GM12878 (cell line): ENCODE measurements around the gene SPATA16. TPM values are rescaled to one million over a fixed set of nuclear protein-coding genes. Genes with fewer than 3 reads are reported as not detected.

Source experiments
- ATAC-seq: fragments of 200-7000 bp; cut with Tn5 transposase; 3 replicates; pipeline ENCODE4 v1.9.1; 2020; ENCODE audit warnings: mild to moderate bottlenecking, moderate library complexity
- BruUV-seq: library from RNA; stranded (reverse); fragments of 400-500 nt; replicated peaks from 2 replicates; lab custom pipeline; 2021; lab: Mats Ljungman, UMichigan
- CTCF ChIA-PET: fragments of 300-600 bp; sonication (Branson Sonifier 250); formaldehyde crosslinking; extraction: SDS; loops from one replicate; lab custom pipeline; 2021; ENCODE audit warnings: inconsistent platforms; lab: Yijun Ruan, JAX
- POLR2A ChIA-PET: fragments of 350-600 bp; formaldehyde crosslinking; extraction: SDS; loops from one replicate; lab custom pipeline; 2021; ENCODE audit warnings: inconsistent platforms; lab: Charles Lee
- RAD21 ChIA-PET: fragments of 300-600 bp; sonication (Branson Sonifier 250); formaldehyde crosslinking; loops from one replicate; lab custom pipeline; 2023; ENCODE audit warnings: antibody characterized with exemption; ENCODE audit not compliant: unreplicated experiment; lab: Charles Lee
- SMC1A ChIA-PET: fragments of 300-600 bp; sonication (Branson Sonifier 250); formaldehyde crosslinking; loops from one replicate; lab custom pipeline; 2023; ENCODE audit not compliant: unreplicated experiment, uncharacterized antibody; lab: Charles Lee
- DNase-seq: peaks from one replicate; pipeline ENCODE4 v3.0.0-alpha.2; 2011; ENCODE audit warnings: low read depth, low spot score
- FAIRE-seq: peaks from 3 replicates; lab custom pipeline; 2011; peaks lifted over from hg19 to GRCh38; lab: Jason Lieb, UNC
- H2AFZ ChIP-seq: 2 replicates; pipeline ENCODE4 v1.6.0; 2011; ENCODE audit warnings: low read depth, low read length, control low read depth; ENCODE audit not compliant: control insufficient read depth
- H3K27ac ChIP-seq: 2 replicates; pipeline ENCODE4 v1.5.1; 2011; ENCODE audit warnings: control low read depth; ENCODE audit not compliant: control insufficient read depth, insufficient read depth
- H3K27me3 ChIP-seq, 2 experiments: replicated peaks in 1 of 2; 2 replicates each; pipeline versions ENCODE4 v1.6.0 to v1.6.1; 2011; ENCODE audit warnings: low read length in 1 of 2; ENCODE audit not compliant: control insufficient read depth in 2 of 2, insufficient read depth in 2 of 2
- H3K36me3 ChIP-seq, 2 experiments: 2 replicates each; pipeline ENCODE4 v1.5.1; 2011; ENCODE audit warnings: low read length in 1 of 2; ENCODE audit not compliant: control insufficient read depth in 2 of 2, insufficient read depth in 2 of 2
- H3K4me1 ChIP-seq: 2 replicates; pipeline ENCODE4 v1.6.1; 2011; ENCODE audit warnings: mild to moderate bottlenecking, low read length, moderate library complexity, mixed read lengths; ENCODE audit not compliant: control insufficient read depth, insufficient read depth
- H3K4me2 ChIP-seq: 2 replicates; pipeline ENCODE4 v1.6.0; 2011; ENCODE audit warnings: control low read depth; ENCODE audit not compliant: control insufficient read depth, insufficient read depth
- H3K4me3 ChIP-seq: fragments of 200-600 bp; sonication (generic); 2 replicates; pipeline ENCODE4 v1.5.1; 2016
- H3K79me2 ChIP-seq: 2 replicates; pipeline ENCODE4 v1.6.0; 2011; ENCODE audit warnings: low read length; ENCODE audit not compliant: control insufficient read depth, insufficient read depth
- H3K9ac ChIP-seq: 2 replicates; pipeline ENCODE4 v1.8.0; 2011; ENCODE audit warnings: low read length, control low read depth, mixed read lengths; ENCODE audit not compliant: control insufficient read depth, insufficient read depth
- H3K9me3 ChIP-seq: replicated peaks from 3 replicates; pipeline ENCODE4 v1.5.1; 2011; ENCODE audit warnings: mild to moderate bottlenecking, low read length; ENCODE audit not compliant: control insufficient read depth, insufficient read depth
- H4K20me1 ChIP-seq: 2 replicates; pipeline ENCODE4 v1.6.0; 2011; ENCODE audit not compliant: control insufficient read depth, insufficient read depth
- CBX3 ChIP-seq: fragments of 200-600 bp; sonication (generic); IDR thresholded peaks from 2 replicates; pipeline ENCODE4 v1.6.1; 2016; ENCODE audit warnings: low read depth, borderline replicate concordance
- KLF5 ChIP-seq: fragments of 450-650 bp; IDR thresholded peaks from 2 replicates; pipeline ENCODE4 v1.6.1; 2014; ENCODE audit warnings: mild to moderate bottlenecking; ENCODE audit not compliant: partially characterized antibody
- PAX5 ChIP-seq: IDR thresholded peaks from 2 replicates; pipeline ENCODE4 v1.6.1; 2011; ENCODE audit warnings: low read depth, low read length, borderline replicate concordance
- RCOR1 ChIP-seq: conservative IDR thresholded peaks from 2 replicates; pipeline ENCODE4 v1.6.1; 2012; ENCODE audit warnings: low read depth, low read length, improper control_type of control experiment
- SMC3 ChIP-seq: IDR thresholded peaks from 2 replicates; pipeline ENCODE4 v1.6.1; 2011; ENCODE audit warnings: low read length, improper control_type of control experiment, borderline replicate concordance
- SP1 ChIP-seq: IDR thresholded peaks from one replicate; pipeline ENCODE4 v1.6.1; 2011; ENCODE audit warnings: low read depth, low read length
- TCF12 ChIP-seq: IDR thresholded peaks from 2 replicates; pipeline ENCODE4 v1.6.1; 2011; ENCODE audit warnings: low read depth, mild to moderate bottlenecking, low read length
- YBX1 ChIP-seq: fragments of 450-650 bp; IDR thresholded peaks from 2 replicates; pipeline ENCODE4 v1.6.1; 2016; ENCODE audit warnings: antibody characterized with exemption
- WGBS: methylation state at CpG from one replicate; pipeline ENCODE4 v1.1.6; 2016; ENCODE audit warnings: low lambda C conversion rate; ENCODE audit not compliant: insufficient replicate concordance, insufficient coverage; ENCODE audit errors: missing lambda C conversion rate; 5-methylcytosine and 5-hydroxymethylcytosine counted together
- in situ Hi-C: fragments of 300-500 bp; cut with MboI; formaldehyde crosslinking; loops from 9 replicates; pipeline ENCODE4 v1.14.3; 2018; ENCODE audit warnings: mixed read lengths
- intact Hi-C: fragments of 100-400 bp; cut with micrococcal nuclease; formaldehyde crosslinking; loops from one replicate; pipeline ENCODE4 v1.14.2; 2022; ENCODE audit not compliant: unreplicated experiment
- polyA plus RNA-seq, 11 experiments: library from polyadenylated mRNA; depleted of rRNA in 4 of 11; unstranded in 6 of 11; stranded (reverse) in 5 of 11; fragments of >200 nt; fragmentation: Nextera tagmentation in 4 of 11; fragmentation: Illumina TruSeq in 1 of 11; extraction: Ambion mirVana in 4 of 11; extraction: Trizol in 1 of 11; gene quantifications; 1 replicate in 1 of 11; 2 replicates in 10 of 11; pipeline versions ENCODE4 v1.2.1 to v1.2.3, GENCODE V29; 2011 to 2016; ENCODE audit warnings: inconsistent platforms in 2 of 11, missing spikeins in 2 of 11, low read depth in 1 of 11
- total RNA-seq, 4 experiments: library from RNA; depleted of rRNA in 3 of 4; stranded (reverse); fragments of >200 nt in 3 of 4; fragmentation: Illumina TruSeq in 1 of 4; extraction: Trizol in 1 of 4; gene quantifications; 2 replicates each; pipeline versions ENCODE4 v1.2.1 to v1.2.3, GENCODE V29; 2013 to 2021
- TF ChIP-seq, protein P1 (sequence below): IDR thresholded peaks from 2 replicates; pipeline ENCODE4 v1.6.1; 2011; ENCODE audit warnings: borderline replicate concordance, low read depth, mild to moderate bottlenecking, moderate library complexity, mixed read lengths, low read length; ENCODE audit not compliant: insufficient read depth; ENCODE audit errors: extremely low read length
- TF ChIP-seq, protein P2 (sequence below): fragments of 450-650 bp; formaldehyde crosslinking; IDR thresholded peaks from 2 replicates; pipeline ENCODE4 v1.4.0; 2020; ENCODE audit warnings: mild to moderate bottlenecking, moderate library complexity
- TF ChIP-seq, protein P3 (sequence below): IDR thresholded peaks from 2 replicates; pipeline ENCODE4 v1.6.1; 2012; ENCODE audit warnings: low read depth, low read length, improper control_type of control experiment

SPATA16 gene
- total and polyA plus RNA-seq, 10 of the 15 experiments (the other 5 are each of a cell fraction or from before 2014, with no cell fraction given), result 0.04 TPM; not detected in 9

DNA sequence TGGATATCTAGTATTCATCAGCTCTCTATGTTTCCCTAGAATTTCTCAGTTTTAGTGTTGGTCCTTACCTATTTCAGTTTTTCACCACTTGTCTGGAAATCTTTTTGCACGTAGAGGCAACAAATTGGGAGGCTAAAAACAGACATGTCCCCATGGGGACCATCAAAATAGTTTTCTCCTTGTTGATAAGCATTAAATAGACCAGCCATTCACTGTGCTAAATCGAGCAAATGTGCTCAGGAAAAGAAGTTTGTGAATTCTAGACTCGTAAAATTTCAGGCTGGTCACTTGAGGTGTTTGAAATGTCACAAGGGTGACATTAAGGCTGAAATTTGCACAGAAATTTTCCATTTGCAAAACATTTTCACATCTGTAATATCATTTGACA lies 102.6 kb downstream of the SPATA16 start:
- Histone ChIP-seq H3K9ac (no peak overlapping the region), H3K27me3 (no peaks in the 10 kb centered on the region)
- TF ChIP-seq YBX1 (no peak), RCOR1 (no peak), CBX3 (no peak)
- TF ChIP-seq, protein P1, sequence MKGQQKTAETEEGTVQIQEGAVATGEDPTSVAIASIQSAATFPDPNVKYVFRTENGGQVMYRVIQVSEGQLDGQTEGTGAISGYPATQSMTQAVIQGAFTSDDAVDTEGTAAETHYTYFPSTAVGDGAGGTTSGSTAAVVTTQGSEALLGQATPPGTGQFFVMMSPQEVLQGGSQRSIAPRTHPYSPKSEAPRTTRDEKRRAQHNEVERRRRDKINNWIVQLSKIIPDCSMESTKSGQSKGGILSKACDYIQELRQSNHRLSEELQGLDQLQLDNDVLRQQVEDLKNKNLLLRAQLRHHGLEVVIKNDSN, result no peak
- TF ChIP-seq, all 136 proteins: peak for 0
- DNase-seq (no peak), FAIRE-seq (no peak), ATAC-seq (no peak)
- ChIA-PET CTCF (no interaction called here), POLR2A (no interaction called here), RAD21 (no interaction called here), SMC1A (no interaction called here)
- Histone ChIP-seq H3K79me2 (no peaks in the 10 kb centered on the region), H4K20me1 (no peaks in the 10 kb centered on the region), H3K9me3 (no peaks in the 10 kb centered on the region), H3K4me1 (no peaks in the 10 kb centered on the region), H3K36me3 (no peaks in the 10 kb centered on the region), H2AFZ (no peak overlapping the region), H3K27ac (no peak overlapping the region), H3K4me2 (no peak overlapping the region), H3K4me3 (no peak overlapping the region)
- in situ Hi-C loops (no loop called here), intact Hi-C loops (no loop called here)
- 0% methylated on average over 3 of the region's 3 CpGs for WGBS
- BruUV-seq, result no TSS peak

DNA sequence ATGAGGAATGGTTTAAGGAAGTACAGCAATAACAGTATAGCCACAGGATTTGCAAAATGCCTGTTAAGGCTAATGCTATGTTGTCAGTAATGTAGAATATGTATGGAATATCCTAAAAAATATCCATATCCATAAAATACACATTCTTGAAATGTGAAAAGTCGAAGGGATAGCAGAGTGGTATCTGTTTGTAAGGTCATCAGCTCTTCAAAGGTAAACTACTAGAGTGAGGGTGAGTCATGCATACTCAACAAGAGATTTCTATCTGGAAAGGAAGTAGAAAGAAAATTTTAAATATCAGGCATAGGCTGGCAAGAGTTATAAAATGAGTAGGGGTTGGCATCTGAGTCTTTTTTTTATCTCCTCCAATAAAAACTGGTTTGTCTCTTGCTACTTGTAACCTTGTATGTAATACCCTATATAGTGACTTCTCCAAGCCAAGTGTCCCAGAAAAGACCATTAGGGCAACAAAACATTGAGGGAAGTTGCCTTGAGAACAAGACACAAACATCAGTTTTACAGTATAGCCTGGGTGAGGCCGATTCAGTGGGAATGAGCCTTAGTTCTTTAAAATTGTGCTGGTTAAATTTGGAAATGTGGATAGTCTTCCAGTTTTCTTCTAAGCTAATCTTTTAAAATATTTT lies 103.1 kb downstream of the SPATA16 start:
- RAD21 ChIA-PET, result no interaction called here
- CTCF ChIA-PET, result no interaction called here
- no peak overlapping the region for H3K4me3 ChIP-seq
- ATAC-seq (no peak), FAIRE-seq (no peak), DNase-seq (no peak)
- BruUV-seq, result no TSS peak
- POLR2A ChIA-PET, result no interaction called here
- SMC1A ChIA-PET, result interaction anchor here (0.7 kb wide), 1 partner anchor 21 kb away, joined by 3 read pairs; no protein-coding TSS in a partner anchor
- no peaks in the 10 kb centered on the region for H3K9me3 ChIP-seq
- H4K20me1 ChIP-seq, result no peaks in the 10 kb centered on the region
- no peak overlapping the region for H2AFZ ChIP-seq
- intact Hi-C loops, result no loop called here
- no peak overlapping the region for H3K9ac ChIP-seq
- 0% methylated on average over 2 of the region's 2 CpGs for WGBS
- no peaks in the 10 kb centered on the region for H3K36me3 ChIP-seq
- H3K4me2 ChIP-seq, result no peak overlapping the region
- in situ Hi-C loops, result no loop called here
- H3K27me3 ChIP-seq, result no peaks in the 10 kb centered on the region
- no peaks in the 10 kb centered on the region for H3K4me1 ChIP-seq
- H3K27ac ChIP-seq, result no peak overlapping the region
- no peaks in the 10 kb centered on the region for H3K79me2 ChIP-seq
- TF ChIP-seq, protein P2, sequence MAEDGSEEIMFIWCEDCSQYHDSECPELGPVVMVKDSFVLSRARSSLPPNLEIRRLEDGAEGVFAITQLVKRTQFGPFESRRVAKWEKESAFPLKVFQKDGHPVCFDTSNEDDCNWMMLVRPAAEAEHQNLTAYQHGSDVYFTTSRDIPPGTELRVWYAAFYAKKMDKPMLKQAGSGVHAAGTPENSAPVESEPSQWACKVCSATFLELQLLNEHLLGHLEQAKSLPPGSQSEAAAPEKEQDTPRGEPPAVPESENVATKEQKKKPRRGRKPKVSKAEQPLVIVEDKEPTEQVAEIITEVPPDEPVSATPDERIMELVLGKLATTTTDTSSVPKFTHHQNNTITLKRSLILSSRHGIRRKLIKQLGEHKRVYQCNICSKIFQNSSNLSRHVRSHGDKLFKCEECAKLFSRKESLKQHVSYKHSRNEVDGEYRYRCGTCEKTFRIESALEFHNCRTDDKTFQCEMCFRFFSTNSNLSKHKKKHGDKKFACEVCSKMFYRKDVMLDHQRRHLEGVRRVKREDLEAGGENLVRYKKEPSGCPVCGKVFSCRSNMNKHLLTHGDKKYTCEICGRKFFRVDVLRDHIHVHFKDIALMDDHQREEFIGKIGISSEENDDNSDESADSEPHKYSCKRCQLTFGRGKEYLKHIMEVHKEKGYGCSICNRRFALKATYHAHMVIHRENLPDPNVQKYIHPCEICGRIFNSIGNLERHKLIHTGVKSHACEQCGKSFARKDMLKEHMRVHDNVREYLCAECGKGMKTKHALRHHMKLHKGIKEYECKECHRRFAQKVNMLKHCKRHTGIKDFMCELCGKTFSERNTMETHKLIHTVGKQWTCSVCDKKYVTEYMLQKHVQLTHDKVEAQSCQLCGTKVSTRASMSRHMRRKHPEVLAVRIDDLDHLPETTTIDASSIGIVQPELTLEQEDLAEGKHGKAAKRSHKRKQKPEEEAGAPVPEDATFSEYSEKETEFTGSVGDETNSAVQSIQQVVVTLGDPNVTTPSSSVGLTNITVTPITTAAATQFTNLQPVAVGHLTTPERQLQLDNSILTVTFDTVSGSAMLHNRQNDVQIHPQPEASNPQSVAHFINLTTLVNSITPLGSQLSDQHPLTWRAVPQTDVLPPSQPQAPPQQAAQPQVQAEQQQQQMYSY (CRISPR knock-in tag), result no peak
- TF ChIP-seq SMC3 (no peak), KLF5 (no peak), SP1 (no peak), TCF12 (no peak), PAX5 (no peak)
- TF ChIP-seq, protein P3, sequence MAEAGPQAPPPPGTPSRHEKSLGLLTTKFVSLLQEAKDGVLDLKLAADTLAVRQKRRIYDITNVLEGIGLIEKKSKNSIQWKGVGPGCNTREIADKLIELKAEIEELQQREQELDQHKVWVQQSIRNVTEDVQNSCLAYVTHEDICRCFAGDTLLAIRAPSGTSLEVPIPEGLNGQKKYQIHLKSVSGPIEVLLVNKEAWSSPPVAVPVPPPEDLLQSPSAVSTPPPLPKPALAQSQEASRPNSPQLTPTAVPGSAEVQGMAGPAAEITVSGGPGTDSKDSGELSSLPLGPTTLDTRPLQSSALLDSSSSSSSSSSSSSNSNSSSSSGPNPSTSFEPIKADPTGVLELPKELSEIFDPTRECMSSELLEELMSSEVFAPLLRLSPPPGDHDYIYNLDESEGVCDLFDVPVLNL, result no peak
